Measurements from ENCODE around the gene GSDME.

The GSDME gene

GRCh38 chr7:24717247-24717622, 40.0 kb downstream of the GSDME start:
- FAIRE-seq (no peak), DNase-seq (ENCODE audit: insufficient read length, low spot score) (no peak)
- no peak for TF ChIP-seq CTCF (IDR thresholded peaks at IDR 0.05; ENCODE audit: insufficient read depth, missing control alignments)

GRCh38 chr7:24716480-24717246, 40.6 kb downstream of the GSDME start:
- no peak for TF ChIP-seq CTCF (IDR thresholded peaks at IDR 0.05; ENCODE audit: insufficient read depth, missing control alignments)
- DNase-seq (ENCODE audit: insufficient read length, low spot score) (no peak), FAIRE-seq (no peak)

GRCh38 chr7:24715661-24716479, 41.4 kb downstream of the GSDME start:
- FAIRE-seq = no peak
- TF ChIP-seq CTCF (IDR thresholded peaks at IDR 0.05; ENCODE audit: insufficient read depth, missing control alignments) = peak; percentile 32
- no peak for DNase-seq (ENCODE audit: insufficient read length, low spot score)

GRCh38 chr7:24715171-24715570, 42.1 kb downstream of the GSDME start:
- FAIRE-seq = no peak
- DNase-seq (ENCODE audit: insufficient read length, low spot score) = no peak
- TF ChIP-seq CTCF (IDR thresholded peaks at IDR 0.05; ENCODE audit: insufficient read depth, missing control alignments) = no peak

GRCh38 chr7:24714676-24715010, 42.6 kb downstream of the GSDME start:
- FAIRE-seq (no peak), DNase-seq (ENCODE audit: insufficient read length, low spot score) (no peak)
- TF ChIP-seq CTCF (IDR thresholded peaks at IDR 0.05; ENCODE audit: insufficient read depth, missing control alignments) = no peak

- no peak for FAIRE-seq
- DNase-seq (ENCODE audit: insufficient read length, low spot score) = no peak
- no peak for TF ChIP-seq CTCF (IDR thresholded peaks at IDR 0.05; ENCODE audit: insufficient read depth, missing control alignments)
These were observed 43.2 kb downstream of the GSDME start for GRCh38 chr7:24713850-24714675.

All from D721Med (cell line).